8988T (cell line): ENCODE data around the gene PLA2G15.
"Not testable (repeated sequence)": the region's sequence is repeated elsewhere in the genome, so short reads cannot be mapped to it uniquely, and the experiment has no call there.

Source experiments
- DNase-seq: peaks from one replicate; pipeline ENCODE4 v3.0.0; 2011

The PLA2G15 gene

DNA sequence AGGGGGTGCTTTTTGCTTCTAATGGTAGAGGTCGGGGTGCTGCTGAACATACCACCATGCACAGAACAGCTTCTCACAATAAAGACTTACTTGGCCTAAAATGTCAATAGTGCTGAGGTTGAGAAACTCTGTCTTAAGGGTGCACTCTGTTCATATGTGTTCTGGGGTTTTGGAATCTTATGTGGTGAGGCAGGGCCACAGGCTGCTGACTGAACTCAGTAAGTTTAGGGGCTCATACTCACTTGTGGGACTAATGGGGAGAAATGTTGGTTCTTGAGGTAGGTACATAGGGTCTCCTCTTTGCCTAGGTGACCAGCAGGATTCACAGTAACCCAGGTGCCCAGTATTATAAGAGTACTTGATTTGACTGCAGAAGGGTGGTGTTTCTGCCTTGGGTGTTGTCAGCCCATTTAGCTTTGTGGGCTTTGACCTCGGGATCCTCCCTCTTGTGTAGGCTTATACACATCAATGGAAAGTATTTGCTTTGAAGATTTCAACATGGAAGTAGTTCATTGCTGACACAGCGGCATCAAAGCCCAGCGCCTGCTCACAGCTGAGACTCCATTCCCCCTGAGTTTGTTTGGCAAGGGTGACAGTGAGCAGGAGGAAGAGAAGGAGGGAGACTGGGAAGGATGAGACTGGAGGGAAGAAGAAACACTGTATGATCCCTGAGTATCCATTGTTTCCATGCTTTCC, 36.3 kb downstream of the PLA2G15 start:
- no peak for DNase-seq

DNA sequence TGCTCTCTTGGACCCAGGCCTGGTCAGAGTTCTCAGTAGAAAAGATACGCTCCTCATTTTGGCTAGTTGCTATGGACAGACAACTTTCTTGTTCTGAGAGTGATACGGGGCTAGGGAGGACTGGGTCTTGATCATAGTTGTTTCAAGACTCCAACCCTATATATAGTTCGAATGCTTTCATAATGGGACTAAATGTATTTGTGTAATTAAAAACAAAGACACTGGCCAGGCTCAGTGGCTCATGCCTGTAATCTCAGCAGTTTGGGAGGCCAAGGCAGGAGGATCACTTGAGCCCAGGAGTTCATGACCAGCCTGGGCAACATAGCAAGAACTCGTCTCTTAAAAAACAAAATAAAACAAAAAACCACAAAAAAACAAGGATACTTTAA, 36.9 kb downstream of the PLA2G15 start:
- DNase-seq = no peak

DNA sequence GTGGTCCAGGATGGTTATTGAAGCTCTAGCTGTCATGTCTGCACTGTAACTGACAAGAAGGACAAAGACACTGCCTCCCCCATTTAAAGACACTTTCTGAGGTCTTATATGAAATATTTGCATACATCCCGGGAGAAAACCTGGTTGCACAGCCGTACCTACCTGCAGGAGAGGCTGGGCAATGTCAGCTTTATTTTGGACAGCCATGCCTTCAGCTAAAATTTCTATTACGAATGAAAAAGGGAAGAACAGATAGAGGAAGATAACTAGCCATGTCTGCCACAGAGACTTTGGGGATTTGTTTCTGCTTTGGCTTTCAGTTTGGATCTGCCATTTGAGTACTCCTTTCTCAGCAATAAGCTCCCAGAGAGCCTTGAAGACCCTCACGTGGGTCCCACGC, 38.2 kb downstream of the PLA2G15 start:
- DNase-seq = no peak

DNA sequence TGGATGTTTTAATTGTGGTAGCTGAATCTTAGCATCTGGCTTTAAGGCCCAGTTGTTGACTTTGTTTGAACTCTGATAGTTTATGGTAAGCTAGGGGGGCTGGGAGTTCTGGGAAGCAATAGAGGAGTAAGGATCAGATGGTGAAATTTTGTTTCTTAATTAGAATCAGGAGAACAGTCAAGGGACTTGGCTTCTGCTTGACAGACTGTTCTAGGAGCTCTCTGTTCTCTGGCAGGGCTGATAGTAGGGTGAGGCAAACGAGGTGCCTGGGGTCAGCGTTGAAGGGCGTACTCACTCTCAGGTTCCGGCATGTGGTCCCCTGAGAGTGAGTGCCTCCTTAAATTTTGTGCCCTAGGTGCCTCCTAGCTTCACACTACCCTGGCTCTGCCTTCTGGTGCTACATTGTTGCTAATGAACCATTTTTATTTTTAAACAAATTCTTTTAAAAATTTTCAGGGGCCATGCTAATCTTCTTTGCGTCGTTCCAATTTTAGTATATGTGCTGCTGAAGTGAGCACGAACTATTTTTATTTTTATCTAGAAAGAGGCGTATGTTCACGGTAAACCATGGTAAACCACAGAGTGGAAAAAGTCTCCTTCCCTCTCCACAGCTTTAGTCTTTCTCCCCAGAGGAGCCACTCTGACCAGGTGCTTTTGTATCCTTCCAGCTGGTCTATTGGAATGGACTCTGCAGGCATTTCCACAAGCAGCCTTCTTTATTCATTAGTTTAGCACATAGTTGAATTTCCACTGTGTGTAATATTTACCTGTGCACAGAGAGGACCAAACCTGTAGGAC, 38.8 kb downstream of the PLA2G15 start:
- no peak for DNase-seq

DNA sequence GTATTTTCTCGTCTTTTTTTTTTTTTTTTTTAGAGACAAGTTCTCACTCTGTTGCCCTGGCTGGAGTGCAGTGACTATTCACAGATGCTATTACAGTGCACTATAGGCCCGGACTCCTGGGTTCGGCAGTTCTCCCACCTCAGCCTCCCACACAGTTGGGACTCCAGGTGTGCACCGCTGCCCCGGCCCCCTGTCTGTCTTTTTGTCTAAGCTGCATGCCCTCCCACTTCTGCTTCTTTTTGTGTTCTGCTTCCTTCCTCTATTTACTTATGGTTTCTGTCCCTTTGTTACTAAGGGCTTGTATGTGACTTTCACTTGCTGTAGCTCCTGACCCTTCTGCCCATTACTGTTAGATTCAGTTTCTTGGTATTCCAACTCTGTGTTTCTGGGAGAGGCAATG, 39.7 kb downstream of the PLA2G15 start:
- DNase-seq = no peak

DNA sequence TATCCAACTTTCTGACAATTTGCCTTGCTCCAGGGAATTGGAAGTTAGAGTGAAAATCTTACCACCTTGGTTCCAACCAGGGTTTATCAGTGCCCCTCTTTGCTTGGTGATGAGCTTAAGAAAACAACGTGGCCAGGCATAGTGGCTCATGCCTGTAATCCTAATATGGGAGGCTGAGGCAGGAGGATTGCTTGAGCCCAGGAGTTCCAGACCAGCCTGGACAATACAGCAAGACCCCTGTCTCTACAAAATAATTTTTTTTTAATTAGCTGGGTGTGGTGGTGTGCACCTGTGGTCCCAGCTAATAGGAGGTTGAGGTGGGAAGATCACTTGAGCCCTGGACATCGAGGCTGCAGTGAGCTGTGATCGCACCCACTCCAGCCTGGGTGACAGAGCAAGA, 40.5 kb downstream of the PLA2G15 start:
- no peak for DNase-seq

DNA sequence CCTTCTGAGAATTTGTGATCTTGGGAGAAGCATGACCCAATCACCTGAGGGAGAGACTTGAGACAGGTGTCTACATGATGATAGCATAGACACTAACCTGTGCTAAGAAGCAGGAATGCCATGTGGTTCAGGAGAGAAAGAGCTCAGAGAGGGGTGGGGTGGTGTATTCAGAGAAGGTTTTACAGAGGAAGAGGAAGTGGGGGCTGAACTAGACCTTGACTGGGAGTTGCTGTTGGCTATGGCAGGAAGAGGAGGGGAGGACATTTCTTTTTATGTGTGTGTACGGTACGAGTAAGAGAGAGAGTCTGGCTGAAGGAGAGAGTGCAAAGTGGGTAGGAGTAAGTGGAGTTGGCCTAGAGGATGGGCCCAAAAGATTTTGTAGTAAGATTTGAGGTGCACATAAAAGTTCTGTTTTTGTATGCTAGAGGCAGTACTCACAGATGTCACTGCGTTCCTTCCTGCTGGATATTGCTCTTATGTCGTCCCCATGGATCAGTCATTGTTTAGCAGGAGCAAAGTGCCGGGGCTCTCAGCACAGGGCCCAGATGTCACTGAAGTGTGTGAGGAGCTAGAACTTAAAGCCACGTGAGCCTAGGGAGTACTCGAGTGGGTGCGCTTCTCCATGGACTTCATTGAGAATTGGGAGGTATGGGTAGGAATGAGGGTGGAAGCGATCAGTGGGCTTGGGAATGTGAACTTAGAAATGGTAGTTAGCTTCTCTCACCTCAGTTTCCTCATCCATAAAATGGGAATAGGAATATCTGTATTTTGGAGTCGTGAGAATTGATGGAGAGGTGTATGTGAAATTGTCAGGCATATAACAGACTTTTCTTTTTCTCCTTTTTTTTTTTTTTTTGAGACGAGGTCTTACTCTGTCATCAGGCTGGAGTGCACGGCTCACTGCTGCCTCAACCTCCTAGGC, 41.2 kb downstream of the PLA2G15 start:
- no peak for DNase-seq

DNA sequence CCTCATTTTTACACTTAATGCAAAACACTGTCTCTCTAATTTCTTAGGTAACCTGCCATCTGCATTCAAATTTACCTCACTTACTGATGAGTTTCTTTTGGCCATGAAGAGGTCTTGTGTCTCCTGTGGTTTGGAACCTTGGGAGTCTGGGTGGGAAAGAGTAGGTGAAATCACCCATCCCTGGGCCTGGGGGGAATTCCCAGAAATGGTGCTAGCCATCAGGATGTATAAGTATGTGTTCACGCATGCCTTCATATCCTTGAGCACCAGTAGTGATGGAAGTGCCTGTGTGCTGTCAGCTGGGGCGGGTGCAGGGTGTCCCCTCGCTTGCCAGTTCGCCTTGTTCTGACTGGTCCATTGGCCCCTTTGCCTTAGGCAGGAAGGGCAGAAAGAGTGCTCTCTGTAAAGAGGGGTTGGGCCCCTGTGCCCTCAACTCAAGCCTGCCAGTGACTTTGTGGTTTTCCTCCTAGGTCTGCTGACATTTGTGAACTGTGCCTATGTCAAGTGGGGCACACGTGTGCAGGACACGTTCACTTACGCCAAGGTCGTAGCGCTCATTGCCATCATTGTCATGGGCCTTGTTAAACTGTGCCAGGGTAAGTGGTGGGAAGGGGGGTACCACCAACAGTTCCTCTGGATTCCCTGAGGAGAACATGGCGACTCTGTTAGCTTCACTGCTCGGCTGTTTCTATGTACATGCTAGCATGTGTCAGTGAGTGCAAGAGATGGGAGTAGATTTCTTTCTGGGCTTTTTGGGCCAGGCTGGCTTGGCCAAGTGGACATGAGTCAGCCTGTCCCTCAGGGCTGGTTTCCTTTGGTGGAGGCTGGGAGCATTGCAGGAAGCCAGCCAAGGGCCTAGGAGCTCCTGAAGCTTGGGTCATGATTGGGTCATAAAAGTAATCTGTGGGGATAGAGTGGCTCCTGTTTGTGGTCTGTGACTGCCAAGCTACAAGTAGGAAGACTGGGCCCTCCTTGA, 42.4 kb downstream of the PLA2G15 start:
- DNase-seq = no peak

DNA sequence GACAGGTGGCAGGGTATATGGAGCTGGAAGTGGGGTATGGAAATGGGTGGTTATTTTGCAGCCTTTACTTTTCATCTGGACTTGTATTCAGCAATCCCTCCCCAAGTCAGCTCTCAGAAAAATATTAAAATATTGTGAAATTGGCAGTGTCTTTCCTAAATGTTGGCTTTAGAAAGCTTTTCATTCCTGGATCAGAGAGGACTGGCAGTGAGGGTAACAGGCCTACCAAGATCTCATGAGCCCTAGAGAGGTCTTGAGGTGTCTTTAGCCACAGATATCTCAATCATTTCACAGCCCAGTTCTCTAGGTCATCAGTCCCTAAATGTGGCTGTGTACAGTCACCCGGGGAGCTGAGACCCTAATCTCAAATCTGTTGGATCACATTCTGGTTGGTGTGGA, 43.1 kb downstream of the PLA2G15 start:
- DNase-seq = no peak

DNA sequence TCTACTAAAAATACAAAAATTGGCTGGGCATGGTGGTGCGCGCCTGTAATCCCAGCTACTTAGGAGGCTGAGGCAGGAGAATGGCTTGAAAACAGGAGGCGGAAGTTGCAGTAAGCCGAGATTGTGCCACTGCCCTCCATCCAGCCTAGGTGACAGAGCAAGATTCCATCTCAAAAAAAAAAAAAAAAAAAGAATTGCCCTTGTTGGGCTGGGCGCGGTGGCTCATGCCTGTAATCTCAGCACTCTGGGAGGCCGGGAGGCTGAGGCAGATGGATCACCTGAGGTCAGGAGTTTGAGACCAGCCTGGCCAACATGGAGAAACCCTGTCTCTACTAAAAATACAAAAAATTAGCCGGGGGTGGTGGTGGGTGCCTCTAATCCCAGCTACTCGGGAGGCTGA, 43.6 kb downstream of the PLA2G15 start:
- DNase-seq = not testable (repeated sequence)

DNA sequence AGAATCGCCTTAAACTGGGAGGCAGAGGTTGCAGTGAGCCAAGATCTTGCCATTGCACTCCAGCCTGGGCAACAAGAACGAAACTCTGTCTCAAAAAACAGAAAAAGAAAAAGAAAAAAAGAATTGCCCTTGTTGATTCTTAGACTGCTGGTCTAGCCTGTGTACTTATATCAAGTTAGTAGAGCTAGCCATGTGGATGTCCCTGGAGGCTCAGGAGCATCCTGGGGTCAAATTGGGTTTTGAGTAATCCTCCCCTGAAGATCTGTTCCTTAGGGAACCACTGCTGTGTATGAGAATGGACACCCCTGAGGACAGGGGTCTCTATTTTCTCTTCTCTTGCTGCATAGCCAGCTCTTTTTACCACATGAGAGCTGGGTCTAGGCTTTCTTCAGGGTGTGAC, 44.0 kb downstream of the PLA2G15 start:
- no peak for DNase-seq

DNA sequence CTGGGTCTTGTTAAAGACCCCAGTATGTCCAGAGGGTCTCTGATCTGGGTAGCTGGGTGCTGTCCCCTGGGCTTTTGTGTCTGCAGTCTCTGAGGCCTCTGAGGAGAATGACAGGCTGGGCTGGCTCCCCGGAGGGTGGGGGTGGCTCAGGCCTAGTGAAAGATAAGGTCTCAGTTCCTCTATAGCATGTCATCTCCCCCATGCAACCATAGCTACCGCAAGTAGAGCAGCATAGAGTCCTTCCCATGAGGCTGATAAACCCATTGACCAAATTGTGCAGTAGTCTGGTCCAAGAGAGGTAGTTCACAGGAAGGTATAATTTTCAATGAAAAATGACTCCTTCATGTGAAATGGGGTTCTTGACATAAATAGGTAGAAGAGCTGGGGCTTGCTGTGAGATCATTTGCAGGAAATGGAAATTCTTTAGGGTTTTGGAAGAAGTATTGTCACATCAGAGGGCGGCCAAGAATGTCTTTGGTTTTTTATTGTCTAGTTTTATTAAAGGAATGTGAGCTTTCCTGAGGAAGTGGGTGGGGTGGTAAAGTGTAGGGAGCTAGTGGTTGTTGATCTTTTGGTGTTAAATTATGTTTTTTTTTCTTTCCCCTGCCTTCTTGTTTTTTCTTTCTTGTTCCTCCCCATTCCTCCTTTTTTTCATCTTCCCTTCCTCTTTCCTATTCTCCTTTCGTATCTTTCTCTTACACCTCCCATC, 44.6 kb downstream of the PLA2G15 start:
- no peak for DNase-seq

DNA sequence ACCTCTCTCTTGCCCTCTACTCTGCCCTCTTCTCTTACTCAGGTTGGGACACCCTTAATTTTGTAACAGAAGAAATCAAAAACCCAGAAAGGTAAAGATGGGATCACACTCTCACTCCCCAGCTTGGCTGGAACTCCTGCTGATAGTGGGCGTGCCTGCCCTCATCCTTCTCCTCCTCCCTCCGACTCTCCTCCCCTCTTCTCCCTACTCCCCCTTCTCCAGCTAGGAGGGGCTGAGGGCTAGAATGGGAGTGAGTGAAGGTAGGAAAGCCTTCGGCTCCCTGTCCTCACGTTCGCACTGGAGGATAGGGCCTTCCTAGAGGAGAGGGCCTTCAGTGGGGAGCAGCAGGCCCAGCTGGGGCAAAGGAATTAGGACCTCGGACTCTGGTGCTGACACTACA, 45.3 kb downstream of the PLA2G15 start:
- no peak for DNase-seq

DNA sequence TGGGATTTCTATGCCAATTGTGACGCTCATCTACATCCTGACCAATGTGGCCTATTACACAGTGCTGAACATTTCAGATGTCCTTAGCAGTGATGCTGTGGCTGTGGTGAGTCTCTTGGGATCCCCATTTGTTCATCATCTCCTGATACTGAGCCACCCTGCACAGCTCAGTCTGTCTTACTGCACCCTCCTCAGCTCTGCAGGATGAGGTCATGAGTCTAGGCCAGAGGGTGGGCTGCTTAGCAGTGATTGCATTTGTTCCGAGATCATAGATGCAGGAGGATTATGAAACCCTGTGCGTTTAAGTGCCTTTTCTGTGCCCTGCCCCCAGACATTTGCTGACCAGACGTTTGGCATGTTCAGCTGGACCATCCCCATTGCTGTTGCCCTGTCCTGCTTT, 46.1 kb downstream of the PLA2G15 start:
- no peak for DNase-seq

DNA sequence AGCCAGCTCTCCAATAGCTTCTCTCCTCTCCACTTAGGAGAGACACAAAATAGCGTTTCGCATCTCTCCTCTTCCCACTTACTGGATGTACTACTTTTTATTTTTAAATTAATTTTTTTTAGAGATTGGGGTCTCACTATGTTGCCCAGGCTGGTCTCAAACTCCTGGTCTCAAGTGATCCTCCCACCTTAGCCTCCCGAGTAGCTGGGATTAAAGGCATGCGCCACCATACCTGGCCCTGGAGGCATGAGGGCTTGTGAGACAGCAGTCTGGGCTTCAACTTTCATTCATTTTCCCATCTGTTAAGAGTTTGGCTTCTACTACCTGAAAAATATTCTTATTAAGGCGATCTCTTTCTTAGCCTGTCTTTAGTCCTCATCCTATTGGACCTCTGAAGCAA, 47.3 kb downstream of the PLA2G15 start:
- no peak for DNase-seq

DNA sequence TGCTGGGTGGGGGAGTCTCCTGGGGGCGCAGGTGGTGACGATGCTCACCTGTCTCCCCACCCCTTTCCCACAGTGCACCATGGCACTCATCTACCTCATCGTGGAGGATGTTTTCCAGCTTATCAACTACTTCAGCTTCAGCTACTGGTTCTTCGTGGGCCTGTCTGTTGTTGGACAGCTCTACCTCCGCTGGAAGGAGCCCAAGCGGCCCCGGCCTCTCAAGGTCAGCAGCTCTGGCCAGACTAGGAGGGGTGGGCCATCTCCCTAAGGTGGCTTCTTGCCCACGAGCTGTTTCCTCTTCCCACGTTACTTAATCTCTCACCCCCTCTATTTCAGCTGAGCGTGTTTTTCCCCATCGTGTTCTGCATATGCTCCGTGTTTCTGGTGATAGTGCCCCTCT, 51.1 kb downstream of the PLA2G15 start:
- no peak for DNase-seq

DNA sequence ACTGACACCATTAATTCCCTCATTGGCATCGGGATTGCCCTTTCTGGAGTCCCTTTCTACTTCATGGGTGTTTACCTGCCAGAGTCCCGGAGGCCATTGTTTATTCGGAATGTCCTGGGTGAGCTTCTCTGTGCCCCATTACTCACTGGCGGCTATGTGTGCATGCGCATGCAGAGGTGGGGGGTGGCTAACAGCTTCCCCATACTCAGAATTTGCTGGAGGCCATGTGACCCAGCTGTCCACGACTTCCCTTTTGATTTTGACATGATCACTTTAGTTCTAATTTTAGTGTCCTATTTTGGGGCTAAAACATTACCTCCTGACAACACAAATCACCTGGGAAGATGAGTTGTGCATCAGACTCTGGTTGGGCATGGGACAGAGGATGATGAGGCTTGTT, 51.5 kb downstream of the PLA2G15 start:
- no peak for DNase-seq

DNA sequence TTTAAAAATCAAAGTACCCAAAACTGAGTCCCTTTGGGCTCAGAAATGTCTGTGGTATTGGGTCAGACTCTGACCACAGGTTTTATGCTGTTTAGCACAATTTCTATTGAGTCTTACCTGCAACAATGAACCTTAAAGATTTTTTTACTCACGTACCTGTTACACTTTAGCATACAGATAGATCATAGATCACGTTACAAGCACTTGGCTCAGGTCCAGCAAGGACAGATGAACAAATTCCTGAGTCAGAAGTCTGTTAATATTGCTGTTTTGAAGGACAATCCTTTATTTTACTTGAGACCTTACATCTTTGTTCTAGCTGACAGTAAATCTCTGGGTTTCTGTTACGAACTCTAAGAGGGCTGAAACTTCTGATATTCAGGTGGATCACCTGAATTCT, 52.7 kb downstream of the PLA2G15 start:
- DNase-seq = no peak

DNA sequence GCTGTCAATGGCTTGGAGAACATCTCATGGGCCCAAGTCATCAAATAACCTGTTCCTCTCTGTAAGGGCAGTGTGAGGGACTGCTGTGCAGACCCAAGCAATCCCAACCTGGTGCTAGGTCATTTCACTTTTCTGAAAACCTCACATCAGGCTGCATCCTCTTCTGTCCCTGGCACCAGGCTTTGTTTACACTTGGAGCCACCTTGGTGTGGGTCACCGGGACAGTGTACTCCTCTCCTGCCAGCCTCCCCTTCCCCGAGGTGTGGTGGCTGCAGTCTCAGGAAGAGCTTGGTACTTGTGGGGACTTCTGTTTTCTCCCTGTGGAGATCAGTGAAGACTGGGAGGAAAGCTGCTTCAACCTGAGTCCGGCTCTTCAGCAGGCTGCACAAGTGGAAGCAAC, 53.1 kb downstream of the PLA2G15 start:
- no peak for DNase-seq

DNA sequence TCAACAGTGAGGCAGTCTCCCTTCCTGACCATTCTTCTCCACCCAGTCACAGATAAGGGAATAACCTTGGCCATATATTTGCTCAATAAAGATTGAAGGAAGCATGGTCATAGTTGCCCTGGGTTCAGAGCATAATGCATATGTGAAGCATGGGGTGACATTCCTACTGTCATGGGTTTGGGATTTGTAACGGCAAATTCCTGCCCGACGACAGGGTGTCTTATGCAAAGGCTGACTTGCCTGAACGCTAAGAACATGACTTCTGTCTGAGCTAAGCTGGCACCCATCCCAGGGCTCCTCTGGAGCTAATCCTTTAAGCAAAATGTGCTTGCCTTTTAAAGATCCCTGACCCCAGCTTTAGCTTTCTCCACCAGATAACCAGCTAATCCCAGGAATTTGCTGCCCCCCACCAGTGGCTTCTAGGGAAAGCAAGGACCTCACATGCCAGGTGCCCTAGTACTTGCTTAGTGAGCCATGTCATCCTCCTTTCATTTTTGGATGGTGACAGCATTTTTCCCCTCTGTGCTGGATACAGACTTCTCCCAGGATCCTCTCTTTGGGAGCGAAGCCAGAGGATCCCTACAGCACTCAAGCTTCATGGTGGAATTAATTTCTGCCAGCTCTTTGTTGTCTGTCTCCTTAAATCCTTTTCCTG, 53.9 kb downstream of the PLA2G15 start:
- DNase-seq = no peak
